ENCODE data around the gene KANSL1L. TPM values are rescaled to one million over a fixed set of nuclear protein-coding genes. Genes with fewer than 3 reads are reported as not detected.
A peak's percentile ranks its signal among the peaks of the same experiment; 100 is the strongest.

The KANSL1L gene
- total RNA-seq, 4 donors from 2014 or later: 18.0 to 48.7 (median 25.6) TPM

GRCh38 chr2:209985874-209986273 is 185.3 kb downstream of the KANSL1L start:
- H3K4me1 ChIP-seq: no peaks in the 10 kb centered on the region
- no peak for TF ChIP-seq POLR2A (IDR thresholded peaks at IDR 0.05)
- TF ChIP-seq CTCF (IDR thresholded peaks at IDR 0.05): no peak
- no peak for TF ChIP-seq POLR2AphosphoS5 (IDR thresholded peaks at IDR 0.05)
- no peak for TF ChIP-seq EP300 (IDR thresholded peaks at IDR 0.05)
- no peak for DNase-seq (ENCODE audit: low spot score in 2 of 2)
- WGBS: 77% methylated on average over 3 of the region's 3 CpGs
- H3K9me3 ChIP-seq: no peaks in the 10 kb centered on the region
- no peaks in the 10 kb centered on the region for H3K36me3 ChIP-seq
- H3K4me3 ChIP-seq: no peak overlapping the region
- no peak overlapping the region for H3K27ac ChIP-seq
- H3K27me3 ChIP-seq: no peaks in the 10 kb centered on the region

DNA sequence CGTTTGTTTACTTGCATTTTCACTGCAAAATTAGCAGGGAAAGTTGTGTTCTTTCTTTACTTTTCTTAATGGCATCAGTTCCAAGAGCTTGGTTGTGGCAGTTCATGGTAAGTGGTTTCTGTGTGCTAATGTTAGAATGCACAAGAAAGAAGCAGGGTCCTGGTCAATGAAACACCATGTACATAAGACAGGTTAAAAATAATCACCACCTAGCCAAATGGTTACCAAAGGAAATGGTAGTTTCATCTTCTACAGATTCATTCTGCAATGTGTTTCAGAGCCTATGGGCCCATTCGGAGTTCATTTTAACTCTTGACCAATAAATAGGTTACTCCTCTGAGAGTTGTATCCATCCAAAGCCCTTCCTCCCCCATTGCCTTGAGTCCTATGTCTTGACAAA is 186.9 kb downstream of the KANSL1L start:
- H3K27me3 ChIP-seq: no peaks in the 10 kb centered on the region
- no peaks in the 10 kb centered on the region for H3K4me1 ChIP-seq
- no peak for DNase-seq (ENCODE audit: low spot score in 2 of 2)
- no peak overlapping the region for H3K4me3 ChIP-seq
- no peaks in the 10 kb centered on the region for H3K9me3 ChIP-seq
- no peaks in the 10 kb centered on the region for H3K36me3 ChIP-seq
- WGBS: 95% methylated on average over 2 of the region's 2 CpGs
- no peak overlapping the region for H3K27ac ChIP-seq
- TF ChIP-seq CTCF (IDR thresholded peaks at IDR 0.05): no peak
- no peak for TF ChIP-seq POLR2A (IDR thresholded peaks at IDR 0.05)
- TF ChIP-seq EP300 (IDR thresholded peaks at IDR 0.05): no peak
- TF ChIP-seq POLR2AphosphoS5 (IDR thresholded peaks at IDR 0.05): no peak

- no peak overlapping the region for H3K27ac ChIP-seq
- H3K9me3 ChIP-seq: no peaks in the 10 kb centered on the region
- no peak for DNase-seq (ENCODE audit: low spot score in 2 of 2)
- 85% methylated on average over 2 of the region's 2 CpGs for WGBS
- TF ChIP-seq POLR2AphosphoS5 (IDR thresholded peaks at IDR 0.05) (no peak), POLR2A (IDR thresholded peaks at IDR 0.05) (no peak), EP300 (IDR thresholded peaks at IDR 0.05) (no peak), CTCF (IDR thresholded peaks at IDR 0.05) (peak; percentile 24 to 47)
- H3K36me3 ChIP-seq: no peaks in the 10 kb centered on the region
- H3K27me3 ChIP-seq: no peaks in the 10 kb centered on the region
- no peaks in the 10 kb centered on the region for H3K4me1 ChIP-seq
- no peak overlapping the region for H3K4me3 ChIP-seq
Observed at GRCh38 chr2:209977386-209978239, 193.6 kb downstream of the KANSL1L start.

DNA sequence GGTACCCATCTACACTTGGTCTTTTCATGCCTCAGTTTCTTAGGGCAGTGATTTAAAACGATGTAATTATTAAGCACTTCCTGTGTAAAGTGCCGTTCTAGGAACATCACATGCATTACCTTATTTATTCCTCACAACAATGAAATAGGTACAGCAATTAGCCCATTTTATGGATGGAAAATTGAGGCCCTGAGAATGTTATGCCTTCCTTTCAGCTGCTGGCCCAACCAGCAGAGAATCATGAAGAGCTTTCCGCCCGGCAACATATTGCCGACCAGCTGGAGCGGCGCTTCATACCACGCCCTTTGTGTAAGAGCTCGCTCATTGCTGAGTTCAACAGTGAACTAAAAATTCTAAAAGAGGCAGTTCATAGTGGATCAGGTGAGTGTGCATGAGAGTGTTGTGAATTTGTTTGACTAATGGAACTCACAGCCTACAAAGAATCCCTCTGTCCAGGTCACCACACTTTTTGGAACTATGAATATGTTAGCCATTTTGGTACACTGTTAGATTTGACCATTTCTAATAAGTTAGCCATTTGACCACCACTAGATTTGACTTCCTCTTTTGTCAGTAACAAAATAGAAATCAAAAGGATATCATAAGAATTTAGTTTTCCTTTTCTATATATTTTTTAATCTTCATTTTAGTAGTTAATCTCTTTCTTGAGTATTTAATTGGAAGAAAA is 194.4 kb downstream of the KANSL1L start:
- H3K36me3 ChIP-seq: no peaks in the 10 kb centered on the region
- TF ChIP-seq EP300 (IDR thresholded peaks at IDR 0.05): no peak
- TF ChIP-seq CTCF (IDR thresholded peaks at IDR 0.05): no peak
- TF ChIP-seq POLR2A (IDR thresholded peaks at IDR 0.05): no peak
- no peak for TF ChIP-seq POLR2AphosphoS5 (IDR thresholded peaks at IDR 0.05)
- no peaks in the 10 kb centered on the region for H3K9me3 ChIP-seq
- 83% methylated on average over 9 of the region's 9 CpGs for WGBS
- no peak overlapping the region for H3K4me3 ChIP-seq
- H3K27me3 ChIP-seq: no peaks in the 10 kb centered on the region
- H3K27ac ChIP-seq: no peak overlapping the region
- no peak for DNase-seq (ENCODE audit: low spot score in 2 of 2)
- H3K4me1 ChIP-seq: no peaks in the 10 kb centered on the region

GRCh38 chr2:209974576-209974975 is 196.6 kb downstream of the KANSL1L start:
- 50% methylated on average over 1 of the region's 1 CpG for WGBS

More at GRCh38 chr2:209974576-209974975, 196.6 kb downstream of the KANSL1L start:
- Histone ChIP-seq H3K27ac (no peak overlapping the region), H3K27me3 (no peaks in the 10 kb centered on the region), H3K36me3 (no peaks in the 10 kb centered on the region), H3K9me3 (no peaks in the 10 kb centered on the region), H3K4me1 (no peaks in the 10 kb centered on the region), H3K4me3 (no peak overlapping the region)
- DNase-seq (ENCODE audit: low spot score in 2 of 2): no peak
- TF ChIP-seq POLR2A (IDR thresholded peaks at IDR 0.05) (no peak), CTCF (IDR thresholded peaks at IDR 0.05) (no peak), EP300 (IDR thresholded peaks at IDR 0.05) (no peak), POLR2AphosphoS5 (IDR thresholded peaks at IDR 0.05) (no peak)

All from suprapubic skin (tissue), 4 donors.